Fibroblast of skin of left biceps (primary cell): ENCODE data around the gene GPS1.

Experiments used
- DNase-seq, 2 experiments: peaks; one replicate each; pipeline ENCODE4 v3.0.0-alpha.2; 2013; ENCODE audit warnings: low read depth in 2 of 2

Gene GPS1

GRCh38 chr17:82051776-82052637 lies at the start of gene GPS1, which contains the start of gene RFNG:
Gene GPS1 (plus strand): TSS chr17:82051898. CDS start chr17:82051932, 34 bp downstream.
Gene RFNG (minus strand): TSS chr17:82051811. CDS start chr17:82051766, 45 bp downstream.
- DNase-seq, result no peak

DNA sequence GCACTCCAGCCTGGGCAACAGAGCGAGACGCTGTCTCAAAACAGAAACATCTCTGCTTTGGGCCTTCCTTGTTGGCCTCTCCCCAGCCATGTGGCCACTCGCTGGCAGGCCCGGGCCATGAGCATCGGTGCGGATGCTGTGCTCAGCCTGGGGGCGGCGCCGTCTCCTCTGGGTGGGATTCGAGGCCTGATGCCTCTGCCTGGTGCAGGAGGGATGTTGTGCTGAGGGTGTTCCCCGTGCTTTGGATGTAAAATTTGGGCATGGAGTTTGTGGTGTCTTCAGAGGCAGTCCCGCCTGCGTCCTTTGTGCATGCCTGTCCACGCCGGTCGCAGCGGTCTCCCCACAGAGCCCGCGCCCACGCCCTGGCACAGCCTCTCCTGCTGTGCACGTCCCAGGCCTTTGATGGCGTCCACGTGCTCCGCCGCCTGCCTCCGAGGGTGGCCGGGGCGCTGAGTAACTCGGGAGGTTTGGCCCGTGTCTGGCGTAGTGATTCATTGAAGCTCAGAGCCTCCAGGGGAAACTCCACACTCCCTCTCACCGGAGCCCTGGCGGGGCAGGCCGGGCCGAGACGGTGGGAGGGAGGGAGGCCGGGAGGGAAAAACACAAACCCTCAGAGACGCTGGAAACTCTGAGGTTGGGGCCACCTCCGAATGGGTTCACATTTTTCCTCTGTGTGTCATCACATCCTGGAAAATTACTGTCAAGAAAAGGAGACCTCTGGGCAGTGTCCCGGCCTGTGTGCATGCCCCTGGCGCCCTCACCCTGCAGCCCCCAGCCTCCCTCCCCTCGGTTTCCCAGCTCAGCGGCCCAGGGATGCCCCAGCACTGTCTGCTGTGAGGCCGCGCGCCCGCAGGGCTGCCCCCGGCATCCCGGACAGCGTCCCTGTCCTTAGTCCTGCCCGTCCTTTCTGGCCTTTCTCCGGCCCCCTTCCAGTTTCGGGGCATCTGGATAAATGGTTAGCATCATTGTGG lies 48.0 kb upstream of the GPS1 start:
- peak; percentile 82 to 87 for DNase-seq

GRCh38 chr17:82004517-82005455 lies 46.9 kb upstream of the GPS1 start:
- no peak for DNase-seq

DNA sequence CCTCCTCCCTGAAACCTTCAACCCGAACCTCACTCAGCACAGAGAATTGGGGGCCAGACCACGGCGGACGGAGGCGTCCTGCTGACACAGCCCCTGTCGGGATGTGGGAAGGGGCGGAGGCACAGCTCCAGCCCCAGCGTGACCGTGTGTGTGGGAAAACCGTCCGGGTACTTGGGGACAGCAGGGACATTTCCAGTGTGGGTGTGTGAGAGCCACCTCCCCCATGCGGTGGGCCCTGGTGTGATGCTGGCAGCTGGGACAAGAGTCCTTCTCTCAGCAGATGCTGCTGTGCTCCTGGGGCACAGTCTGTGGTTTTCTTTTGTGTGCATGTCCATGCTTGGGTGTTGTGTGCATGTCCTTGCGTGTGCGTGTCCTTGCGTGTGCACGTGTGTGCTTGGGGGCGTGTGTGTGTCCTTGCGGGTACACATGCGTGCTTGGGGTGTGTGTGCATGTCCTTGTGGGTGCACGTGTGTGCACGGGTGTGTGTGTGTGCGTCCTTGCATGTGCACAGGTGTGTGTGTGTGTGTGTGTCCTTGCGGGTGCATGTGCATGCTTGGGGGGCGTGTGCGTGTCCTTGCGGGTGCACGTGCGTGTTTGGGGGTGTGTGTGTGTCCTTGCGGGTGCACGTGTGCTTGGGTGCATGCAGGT lies 45.9 kb upstream of the GPS1 start:
- DNase-seq, result no peak

- DNase-seq, result no peak
These were observed 45.0 kb upstream of the GPS1 start for GRCh38 chr17:82006468-82007227.

DNA sequence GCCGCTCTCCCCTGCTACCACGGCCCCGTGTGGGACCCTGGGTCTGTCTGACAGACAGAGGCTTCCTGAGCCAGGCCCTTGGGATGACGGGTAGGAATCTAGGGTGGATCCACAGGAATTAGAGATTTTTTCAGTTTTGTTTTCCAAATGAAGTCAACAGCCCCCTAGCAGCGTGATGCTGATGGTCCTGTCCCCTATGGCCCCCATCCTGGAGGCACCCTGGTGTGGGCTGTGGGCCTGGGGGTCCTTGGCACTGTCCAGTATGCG lies 44.5 kb upstream of the GPS1 start:
- no peak for DNase-seq

- no peak for DNase-seq
These were observed 44.0 kb upstream of the GPS1 start for GRCh38 chr17:82007495-82008257.

- DNase-seq, result no peak
These were observed 43.3 kb upstream of the GPS1 start for GRCh38 chr17:82008258-82008940.

- DNase-seq, result no peak
These were observed 42.7 kb upstream of the GPS1 start for GRCh38 chr17:82008941-82009405.

DNA sequence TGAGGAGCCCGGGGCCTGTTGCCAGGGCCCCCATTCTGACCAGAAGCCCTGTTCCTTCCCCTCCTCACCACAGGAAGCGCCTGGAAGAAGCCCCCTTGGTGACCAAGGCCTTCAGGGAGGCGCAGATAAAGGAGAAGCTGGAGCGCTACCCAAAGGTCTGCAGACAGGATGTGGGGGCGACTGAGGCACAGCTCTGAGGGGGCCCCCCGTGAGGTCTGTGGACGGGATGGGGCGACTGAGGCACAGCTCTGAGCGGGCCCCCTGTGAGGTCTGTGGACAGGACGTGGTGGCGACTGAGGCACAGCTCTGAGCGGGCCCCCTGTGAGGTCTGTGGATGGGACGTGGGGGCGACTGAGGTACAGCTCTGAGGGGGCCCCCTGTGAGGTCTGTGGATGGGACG lies 42.3 kb upstream of the GPS1 start:
- DNase-seq, result no peak

DNA sequence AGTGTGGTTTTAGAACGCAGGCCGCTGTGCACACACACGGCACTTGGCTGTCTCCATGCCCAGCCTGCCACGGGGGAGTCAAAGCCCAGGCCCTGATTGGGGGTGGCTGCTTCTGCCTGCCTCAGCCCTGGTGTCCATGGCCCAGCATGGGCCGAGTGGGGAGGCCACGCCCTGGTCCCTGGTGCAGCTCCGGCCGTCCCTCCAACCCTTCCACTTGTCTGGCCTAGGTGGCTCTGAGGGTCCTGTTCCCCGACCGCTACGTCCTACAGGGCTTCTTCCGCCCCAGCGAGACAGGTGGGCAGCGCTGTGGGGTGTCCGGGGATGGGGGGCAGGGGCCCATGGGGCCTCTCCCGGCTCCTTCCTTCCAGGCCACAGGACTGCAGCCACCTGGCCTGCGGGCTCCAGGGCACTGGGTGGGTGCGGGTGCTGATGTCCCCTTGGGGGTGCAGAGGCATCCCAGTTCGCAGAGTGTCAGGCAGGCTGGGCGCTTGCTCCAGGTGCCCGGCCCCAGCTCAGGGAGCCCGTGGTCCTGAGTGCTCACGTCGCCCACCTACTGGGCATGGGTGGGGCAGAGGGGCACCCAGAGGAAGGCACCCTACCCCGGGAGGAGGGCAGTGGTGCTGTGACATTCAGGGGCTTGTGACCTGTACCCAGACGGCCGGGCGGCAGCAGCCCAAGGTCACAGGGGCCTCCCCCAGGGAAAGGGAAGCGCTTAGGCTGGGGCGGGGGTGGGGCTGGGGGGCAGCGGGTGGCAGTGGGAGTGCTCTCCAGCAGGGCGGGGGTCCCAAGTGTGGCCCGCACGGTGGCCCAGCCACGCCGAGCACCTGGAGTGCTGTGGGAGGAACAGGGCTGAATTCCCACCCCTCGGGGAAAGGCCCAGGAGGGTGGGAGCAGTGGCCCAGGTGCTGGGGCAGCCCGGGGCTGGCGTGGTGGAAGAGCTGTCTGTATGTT lies 40.8 kb upstream of the GPS1 start:
- no peak for DNase-seq

GRCh38 chr17:82011617-82012187 lies 40.0 kb upstream of the GPS1 start:
- no peak for DNase-seq

DNA sequence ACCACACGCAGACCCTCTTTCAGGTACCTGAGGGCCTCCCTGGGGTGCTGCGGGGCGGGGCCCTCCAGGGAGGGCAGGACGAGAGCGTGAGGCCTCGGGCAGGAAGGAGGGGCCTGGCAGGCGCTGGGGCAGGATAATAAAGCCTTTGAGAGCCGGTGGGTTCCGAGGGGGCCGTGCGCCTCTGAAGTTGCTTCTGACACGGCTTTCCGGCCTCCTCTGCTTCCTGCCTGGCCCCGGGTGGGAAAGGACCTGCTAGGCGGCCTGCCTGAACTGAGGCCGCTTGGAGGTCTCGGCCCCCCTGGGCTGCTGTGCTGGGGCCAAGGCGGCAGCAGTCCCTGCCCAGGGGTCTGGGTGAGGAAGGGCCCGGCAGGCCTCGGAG lies 39.4 kb upstream of the GPS1 start:
- no peak for DNase-seq

- no peak for DNase-seq
These were observed 38.9 kb upstream of the GPS1 start for GRCh38 chr17:82012640-82013295.

- no peak for DNase-seq
These were observed 38.4 kb upstream of the GPS1 start for GRCh38 chr17:82013341-82013740.

DNA sequence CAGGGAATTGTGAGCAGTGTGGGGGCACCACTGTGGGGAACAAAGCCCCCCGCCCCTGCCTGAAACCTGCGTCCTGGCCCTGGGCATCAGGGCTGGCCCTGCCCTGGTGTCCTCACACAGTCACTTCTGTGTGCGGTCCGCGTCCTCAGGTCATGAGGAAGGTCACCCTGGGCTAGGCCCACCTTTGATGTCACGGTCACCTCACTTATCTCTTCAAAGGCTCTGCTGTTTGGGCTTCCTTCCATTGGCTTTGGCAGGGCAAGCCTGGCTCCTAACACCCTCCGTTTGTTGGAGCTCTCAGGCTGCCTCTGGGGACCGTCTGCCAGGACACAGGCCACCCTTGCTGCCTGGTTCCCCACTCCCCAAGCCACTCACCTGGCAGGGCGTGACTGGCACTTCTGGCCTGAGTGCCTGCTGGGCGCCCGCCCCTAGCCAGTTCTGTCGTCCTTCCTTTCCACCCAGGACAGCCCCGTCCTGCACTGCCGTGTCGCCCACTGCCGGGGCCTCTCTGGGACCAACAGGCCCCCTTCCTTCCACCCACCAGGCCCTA lies 37.9 kb upstream of the GPS1 start:
- DNase-seq, result no peak

DNA sequence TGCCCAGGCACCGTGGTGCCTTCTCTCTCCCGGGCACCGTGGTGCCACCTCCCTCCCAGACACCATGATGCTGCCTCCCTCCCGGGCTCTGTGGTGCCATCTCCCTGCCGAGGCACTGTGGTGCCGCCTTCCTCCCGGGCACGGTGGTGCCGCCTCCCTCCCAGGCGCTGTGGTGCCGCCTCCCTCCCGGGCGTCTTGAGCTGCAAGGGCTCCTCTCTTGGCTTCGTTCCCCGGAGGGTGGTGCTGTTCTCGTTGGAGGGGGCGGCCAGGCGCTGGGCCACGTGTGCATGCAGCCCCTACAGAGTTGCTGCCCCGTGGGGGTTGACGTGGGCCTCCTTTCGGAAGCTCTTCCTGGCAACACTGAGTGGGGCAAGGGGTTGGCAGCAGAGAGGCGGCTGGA lies 37.3 kb upstream of the GPS1 start:
- no peak for DNase-seq
